Natural killer cell (primary cell): Measurements from ENCODE around the gene MED27. TPM values are rescaled to one million over a fixed set of nuclear protein-coding genes. Genes with fewer than 3 reads are reported as not detected.
A peak's percentile ranks its signal among the peaks of the same experiment; 100 is the strongest.

ENCODE experiments used
- ATAC-seq, 3 donors: fragments of 150-1000 bp in 2 of 3; fragments of 200-7000 bp in 1 of 3; cut with Tn5 transposase; 1 replicate in 1 of 3; 2 replicates in 2 of 3; pipeline ENCODE4 v1.10.0; 2021; ENCODE audit warnings: mild to moderate bottlenecking in 2 of 3, moderate library complexity in 2 of 3
- DNase-seq, 2 donors: peaks; one replicate each; pipeline versions ENCODE4 v3.0.0 to v3.0.0-alpha.2; 2013 to 2021; ENCODE audit warnings: mixed read lengths in 1 of 2
- H3K27ac ChIP-seq: one replicate; pipeline ENCODE4 v1.5.1; 2013; ENCODE audit warnings: mild to moderate bottlenecking, low read length
- H3K27me3 ChIP-seq: one replicate; pipeline ENCODE4 v1.6.1; 2013; ENCODE audit warnings: low read length; ENCODE audit not compliant: control insufficient read depth, insufficient read depth
- H3K36me3 ChIP-seq: one replicate; pipeline ENCODE4 v1.6.1; 2013; ENCODE audit warnings: low read length; ENCODE audit not compliant: control insufficient read depth, insufficient read depth
- H3K4me1 ChIP-seq: one replicate; pipeline ENCODE4 v1.6.1; 2013; ENCODE audit warnings: low read length; ENCODE audit not compliant: control insufficient read depth, insufficient read depth
- H3K4me3 ChIP-seq: one replicate; pipeline ENCODE4 v1.5.1; 2013; ENCODE audit warnings: low read length
- H3K9me3 ChIP-seq: one replicate; pipeline ENCODE4 v1.6.1; 2013; ENCODE audit warnings: low read length; ENCODE audit not compliant: control insufficient read depth, insufficient read depth
- H3K27ac Mint-ChIP-seq, 2 donors: one replicate each; pipeline ENCODE4 v1.8.0; 2022; ENCODE audit warnings: mild to moderate bottlenecking in 2 of 2, mixed read lengths in 2 of 2, moderate library complexity in 1 of 2
- H3K27me3 Mint-ChIP-seq, 2 donors: one replicate each; pipeline ENCODE4 v1.8.0; 2022; ENCODE audit warnings: low read depth in 2 of 2, mixed read lengths in 2 of 2
- H3K36me3 Mint-ChIP-seq: one replicate; pipeline ENCODE4 v1.8.0; 2022; ENCODE audit warnings: mixed read lengths
- H3K4me1 Mint-ChIP-seq, 2 donors: one replicate each; pipeline ENCODE4 v1.8.0; 2022; ENCODE audit warnings: mixed read lengths in 2 of 2
- H3K4me3 Mint-ChIP-seq: one replicate; pipeline ENCODE4 v1.8.0; 2022; ENCODE audit warnings: mild to moderate bottlenecking, moderate library complexity, mixed read lengths
- H3K9me3 Mint-ChIP-seq, 2 donors: one replicate each; pipeline ENCODE4 v1.8.0; 2022; ENCODE audit warnings: mixed read lengths in 2 of 2
- CTCF ChIP-seq: fragments of 200-600 bp; IDR thresholded peaks from one replicate; pipeline ENCODE4 v1.8.0; 2022; ENCODE audit warnings: antibody characterized with exemption
- WGBS: methylation state at CpG from one replicate; pipeline ENCODE4 v1.1.7; 2013; ENCODE audit warnings: missing lambda C conversion rate; ENCODE audit not compliant: insufficient coverage; 5-methylcytosine and 5-hydroxymethylcytosine counted together
- intact Hi-C: fragments of 100-400 bp; cut with micrococcal nuclease; formaldehyde crosslinking; loops from one replicate; pipeline ENCODE4 v1.14.2; 2022
- total RNA-seq, 4 donors: library from RNA; stranded (reverse); fragments of 120-200 nt in 1 of 4; gene quantifications; one replicate each; pipeline versions ENCODE4 v1.2.3 to v1.2.4, GENCODE V29; 2013 to 2022

Gene MED27
- total RNA-seq, 3 donors from 2014 or later (not counting 1 experiment from before 2014, with no cell fraction given), result 24.4 to 27.3 (median 26.9) TPM

GRCh38 chr9:132044176-132044875 lies 35.3 kb downstream of the MED27 start:
- H3K36me3 ChIP-seq, result peaks cover 3% of the 10 kb centered on the region
- intact Hi-C loops, result no loop called here
- no peak overlapping the region for H3K4me3 ChIP-seq
- Mint-ChIP-seq H3K27me3 (no peaks in the 10 kb centered on the region), H3K4me1 (peaks cover 66 to 78% of the 10 kb centered on the region in 2 donors), H3K4me3 (no peak overlapping the region), H3K27ac (no peak overlapping the region), H3K9me3 (no peaks in the 10 kb centered on the region), H3K36me3 (no peaks in the 10 kb centered on the region)
- H3K27ac ChIP-seq, result no peak overlapping the region
- H3K27me3 ChIP-seq, result no peaks in the 10 kb centered on the region
- ATAC-seq, result no peak
- H3K4me1 ChIP-seq, result peaks cover 3% of the 10 kb centered on the region
- WGBS, result 93% methylated on average over 6 of the region's 8 CpGs
- DNase-seq, result no peak
- TF ChIP-seq CTCF, result no peak
- H3K9me3 ChIP-seq, result no peaks in the 10 kb centered on the region

- intact Hi-C loops, result no loop called here
- no peaks in the 10 kb centered on the region for H3K27me3 ChIP-seq
- WGBS, result 97% methylated on average over 2 of the region's 3 CpGs
Measured at GRCh38 chr9:132043708-132044107, 36.0 kb downstream of the MED27 start.

DNA sequence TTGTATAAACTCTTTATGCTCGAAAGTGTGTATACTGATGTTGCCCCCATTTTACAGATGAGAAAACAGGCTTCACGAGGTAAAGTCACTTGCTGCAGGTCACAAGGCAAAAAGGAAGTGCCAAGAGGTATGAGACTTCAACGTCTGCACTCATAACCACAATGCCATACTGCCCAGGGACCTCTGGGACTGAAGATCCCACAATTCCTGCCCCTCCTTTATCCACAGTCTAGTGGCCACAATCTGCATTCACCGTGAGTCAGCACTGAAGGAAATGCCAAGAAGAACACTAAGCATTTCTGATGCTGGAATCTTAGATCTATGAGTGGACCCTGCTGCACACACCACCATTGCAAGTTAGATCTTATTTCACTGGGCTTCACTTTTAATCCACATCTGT lies 37.3 kb downstream of the MED27 start:
- no peaks in the 10 kb centered on the region for H3K27me3 ChIP-seq
- no peak overlapping the region for H3K4me3 ChIP-seq
- Mint-ChIP-seq H3K27ac (peak overlapping the region in 1 of 2 donors; percentile 14), H3K27me3 (no peaks in the 10 kb centered on the region), H3K4me3 (no peak overlapping the region), H3K36me3 (no peaks in the 10 kb centered on the region), H3K9me3 (no peaks in the 10 kb centered on the region), H3K4me1 (peaks cover 61 to 74% of the 10 kb centered on the region in 2 donors)
- H3K9me3 ChIP-seq, result no peaks in the 10 kb centered on the region
- WGBS, result 58% methylated on average over 4 of the region's 4 CpGs
- DNase-seq (no peak), ATAC-seq (no peak)
- peaks cover 3% of the 10 kb centered on the region for H3K36me3 ChIP-seq
- no peak overlapping the region for H3K27ac ChIP-seq
- TF ChIP-seq CTCF, result no peak
- intact Hi-C loops, result no loop called here
- H3K4me1 ChIP-seq, result no peaks in the 10 kb centered on the region

More at GRCh38 chr9:132043708-132044107, 36.0 kb downstream of the MED27 start:
- no peak overlapping the region for H3K4me3 ChIP-seq
- no peak overlapping the region for H3K27ac ChIP-seq
- no peak for DNase-seq
- no peak overlapping the region for H3K4me3 Mint-ChIP-seq
- no peaks in the 10 kb centered on the region for H3K9me3 ChIP-seq
- peaks cover 3% of the 10 kb centered on the region for H3K36me3 ChIP-seq
- TF ChIP-seq CTCF, result no peak
- no peaks in the 10 kb centered on the region for H3K27me3 Mint-ChIP-seq
- no peaks in the 10 kb centered on the region for H3K9me3 Mint-ChIP-seq
- H3K36me3 Mint-ChIP-seq, result no peaks in the 10 kb centered on the region
- no peak overlapping the region for H3K27ac Mint-ChIP-seq
- no peak for ATAC-seq
- peaks cover 66 to 78% of the 10 kb centered on the region in 2 donors for H3K4me1 Mint-ChIP-seq
- H3K4me1 ChIP-seq, result peaks cover 3% of the 10 kb centered on the region

DNA sequence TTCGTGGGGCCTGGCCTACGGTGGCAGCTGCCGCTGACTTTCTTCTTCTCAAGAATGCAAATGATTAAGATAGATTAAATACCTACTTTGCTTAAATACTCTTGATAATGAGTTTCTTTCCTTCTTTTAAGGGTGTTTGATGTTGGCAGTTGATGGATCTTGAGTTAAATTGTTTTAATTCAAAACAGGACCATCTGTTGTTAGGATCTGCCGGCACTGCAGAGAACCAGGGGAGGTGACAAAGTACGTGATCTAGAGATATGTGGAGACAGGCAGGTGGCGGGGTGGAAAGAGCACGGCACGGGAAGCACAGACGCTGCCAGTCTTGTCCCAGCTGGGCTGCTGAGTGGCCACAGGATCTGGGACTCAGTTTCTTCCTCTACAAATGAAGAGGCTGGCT lies 37.9 kb downstream of the MED27 start:
- no peaks in the 10 kb centered on the region for H3K36me3 Mint-ChIP-seq
- Histone ChIP-seq H3K4me3 (no peak overlapping the region), H3K27ac (no peak overlapping the region), H3K4me1 (no peaks in the 10 kb centered on the region), H3K36me3 (peaks cover 3% of the 10 kb centered on the region), H3K27me3 (no peaks in the 10 kb centered on the region), H3K9me3 (no peaks in the 10 kb centered on the region)
- H3K9me3 Mint-ChIP-seq, result no peaks in the 10 kb centered on the region
- no peak for TF ChIP-seq CTCF
- no peaks in the 10 kb centered on the region for H3K27me3 Mint-ChIP-seq
- intact Hi-C loops, result no loop called here
- WGBS, result 95% methylated on average over 8 of the region's 9 CpGs
- no peak overlapping the region for H3K27ac Mint-ChIP-seq
- peaks cover 58 to 76% of the 10 kb centered on the region in 2 donors for H3K4me1 Mint-ChIP-seq
- no peak for DNase-seq
- H3K4me3 Mint-ChIP-seq, result no peak overlapping the region
- no peak for ATAC-seq
